Left lung (tissue), 10 donors: ENCODE data around the gene TMEM98. TPM values are rescaled to one million over a fixed set of nuclear protein-coding genes. Genes with fewer than 3 reads are reported as not detected.
"Not testable (repeated sequence)": the region's sequence is repeated elsewhere in the genome, so short reads cannot be mapped to it uniquely, and the experiment has no call there.

Experiments
- ATAC-seq: fragments of 200-7000 bp; cut with Tn5 transposase; one replicate; pipeline ENCODE4 v1.9.1; 2020; ENCODE audit warnings: moderate library complexity
- DNase-seq, 4 donors: peaks; one replicate each; pipeline ENCODE4 v3.0.0-alpha.2; 2013 to 2020
- H3K27ac ChIP-seq, 2 donors: fragments of 200-600 bp; sonication (generic) in 1 of 2; one replicate each; pipeline versions ENCODE4 v1.5.0 to v1.8.0; 2020 to 2021
- H3K27me3 ChIP-seq, 2 donors: fragments of 200-600 bp; sonication (generic) in 1 of 2; one replicate each; pipeline versions ENCODE4 v1.5.0 to v1.8.0; 2020 to 2021
- H3K36me3 ChIP-seq, 2 donors: fragments of 200-600 bp; sonication (generic) in 1 of 2; one replicate each; pipeline versions ENCODE4 v1.5.0 to v1.8.0; 2020 to 2021
- H3K4me1 ChIP-seq, 2 donors: fragments of 200-600 bp; one replicate each; pipeline ENCODE4 v1.8.0; 2021
- H3K4me3 ChIP-seq, 2 donors: fragments of 200-600 bp; sonication (generic) in 1 of 2; one replicate each; pipeline versions ENCODE4 v1.5.0 to v1.8.0; 2020 to 2021; ENCODE audit warnings: mild to moderate bottlenecking in 1 of 2
- H3K9me3 ChIP-seq, 2 donors: fragments of 200-600 bp; sonication (generic) in 1 of 2; one replicate each; pipeline versions ENCODE4 v1.5.0 to v1.8.0; 2020 to 2021
- intact Hi-C, 2 donors: fragments of 100-400 bp; cut with DNase I; formaldehyde crosslinking; loops; one replicate each; pipeline versions ENCODE4 v1.11.2 to v1.14.2; 2022
- polyA plus RNA-seq, 6 donors: library from polyadenylated mRNA; unstranded; fragments of 120-200 nt; gene quantifications; one replicate each; pipeline ENCODE4 v1.2.1, GENCODE V29; 2013; ENCODE audit not compliant: insufficient read length in 6 of 6
- total RNA-seq, 2 donors: library from RNA; stranded (reverse); fragmentation: NEBNext Ultra II Directional; extraction: Animal tissue kit (Norgen Biotek cat#: 25700); gene quantifications; one replicate each; pipeline ENCODE4 v1.2.1, GENCODE V29; 2021
- TF ChIP-seq, protein P1 (sequence below), 2 donors: fragments of 200-600 bp; sonication (generic) in 1 of 2; IDR thresholded peaks; one replicate each; pipeline versions ENCODE4 v1.5.0 to v1.8.0; 2021; ENCODE audit warnings: antibody characterized with exemption in 2 of 2
- donor health status: DM: no; HTN: yes; CAD: no.
- donor health status: DM: no; HTN: no; CAD: no.

The TMEM98 gene
- total and polyA plus RNA-seq, 8 donors: 57.1 to 313 (median 267) TPM

- DNase-seq: no peak
- no peak overlapping the region for H3K27ac ChIP-seq
- H3K36me3 ChIP-seq: no peaks in the 10 kb centered on the region
- no peaks in the 10 kb centered on the region for H3K9me3 ChIP-seq
- peaks cover 11 to 17% of the 10 kb centered on the region in 2 donors for H3K4me1 ChIP-seq
- intact Hi-C loops: no loop called here
- no peak for ATAC-seq
- TF ChIP-seq, protein P1, sequence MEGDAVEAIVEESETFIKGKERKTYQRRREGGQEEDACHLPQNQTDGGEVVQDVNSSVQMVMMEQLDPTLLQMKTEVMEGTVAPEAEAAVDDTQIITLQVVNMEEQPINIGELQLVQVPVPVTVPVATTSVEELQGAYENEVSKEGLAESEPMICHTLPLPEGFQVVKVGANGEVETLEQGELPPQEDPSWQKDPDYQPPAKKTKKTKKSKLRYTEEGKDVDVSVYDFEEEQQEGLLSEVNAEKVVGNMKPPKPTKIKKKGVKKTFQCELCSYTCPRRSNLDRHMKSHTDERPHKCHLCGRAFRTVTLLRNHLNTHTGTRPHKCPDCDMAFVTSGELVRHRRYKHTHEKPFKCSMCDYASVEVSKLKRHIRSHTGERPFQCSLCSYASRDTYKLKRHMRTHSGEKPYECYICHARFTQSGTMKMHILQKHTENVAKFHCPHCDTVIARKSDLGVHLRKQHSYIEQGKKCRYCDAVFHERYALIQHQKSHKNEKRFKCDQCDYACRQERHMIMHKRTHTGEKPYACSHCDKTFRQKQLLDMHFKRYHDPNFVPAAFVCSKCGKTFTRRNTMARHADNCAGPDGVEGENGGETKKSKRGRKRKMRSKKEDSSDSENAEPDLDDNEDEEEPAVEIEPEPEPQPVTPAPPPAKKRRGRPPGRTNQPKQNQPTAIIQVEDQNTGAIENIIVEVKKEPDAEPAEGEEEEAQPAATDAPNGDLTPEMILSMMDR (IDR thresholded peaks at IDR 0.05): no peak
- peaks cover 0 to 17% of the 10 kb centered on the region in 2 donors for H3K27me3 ChIP-seq
- no peak overlapping the region for H3K4me3 ChIP-seq
Observed at GRCh38 chr17:32880671-32881453, 47.1 kb upstream of the TMEM98 start.

GRCh38 chr17:32882029-32882428, 45.9 kb upstream of the TMEM98 start:
- DNase-seq (no peak), ATAC-seq (no peak)
- intact Hi-C loops: no loop called here
- Histone ChIP-seq H3K27ac (no peak overlapping the region), H3K4me1 (peaks cover 8 to 11% of the 10 kb centered on the region in 2 donors), H3K36me3 (no peaks in the 10 kb centered on the region), H3K9me3 (no peaks in the 10 kb centered on the region), H3K27me3 (peaks cover 0 to 6% of the 10 kb centered on the region in 2 donors), H3K4me3 (no peak overlapping the region)
- TF ChIP-seq, protein P1 (IDR thresholded peaks at IDR 0.05): no peak

DNA sequence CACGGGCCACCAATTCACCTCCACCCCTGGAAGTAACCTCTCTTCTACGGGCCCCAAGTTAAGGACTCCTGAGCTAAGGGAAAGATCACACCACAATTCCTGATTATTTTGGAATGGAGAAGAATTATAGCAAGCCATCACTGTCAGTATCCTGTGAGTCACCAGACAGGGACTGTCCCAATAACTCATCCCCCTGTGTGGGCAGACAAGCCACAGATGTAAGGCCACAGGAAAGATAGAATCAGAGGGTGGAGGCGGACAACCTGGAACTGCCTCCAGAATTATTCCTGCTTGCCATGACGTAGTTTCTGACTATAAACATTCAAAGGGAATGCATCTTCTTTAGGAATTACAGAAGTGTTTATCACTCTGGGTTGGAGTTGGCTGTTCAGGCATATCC, 45.2 kb upstream of the TMEM98 start:
- Histone ChIP-seq H3K9me3 (no peaks in the 10 kb centered on the region), H3K4me1 (peaks cover 3 to 6% of the 10 kb centered on the region in 2 donors), H3K27ac (no peak overlapping the region), H3K4me3 (no peak overlapping the region), H3K36me3 (no peaks in the 10 kb centered on the region), H3K27me3 (peaks cover 0 to 6% of the 10 kb centered on the region in 2 donors)
- ATAC-seq: no peak
- DNase-seq: no peak
- intact Hi-C loops: no loop called here
- TF ChIP-seq, protein P1 (IDR thresholded peaks at IDR 0.05): no peak

DNA sequence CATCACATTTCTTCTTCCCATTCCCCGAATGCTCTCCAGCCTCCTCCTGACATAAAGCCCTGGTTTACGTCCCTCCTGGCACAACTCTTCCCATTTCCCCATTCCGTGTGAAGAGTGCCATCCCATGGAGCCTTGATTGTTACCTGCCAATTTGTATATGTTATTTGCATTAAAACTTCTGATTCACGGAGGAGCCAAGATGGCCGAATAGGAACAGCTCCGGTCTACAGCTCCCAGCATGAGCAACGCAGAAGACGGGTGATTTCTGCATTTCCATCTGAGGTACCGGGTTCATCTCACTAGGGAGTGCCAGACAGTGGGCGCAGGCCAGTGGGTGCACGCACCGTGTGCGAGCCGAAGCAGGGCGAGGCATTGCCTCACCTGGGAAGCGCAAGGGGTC, 41.0 kb upstream of the TMEM98 start:
- H3K4me1 ChIP-seq, DNase-seq, H3K27ac ChIP-seq, H3K27me3 ChIP-seq, H3K9me3 ChIP-seq, ATAC-seq, H3K4me3 ChIP-seq, H3K36me3 ChIP-seq, intact Hi-C loops: not testable (repeated sequence)

DNA sequence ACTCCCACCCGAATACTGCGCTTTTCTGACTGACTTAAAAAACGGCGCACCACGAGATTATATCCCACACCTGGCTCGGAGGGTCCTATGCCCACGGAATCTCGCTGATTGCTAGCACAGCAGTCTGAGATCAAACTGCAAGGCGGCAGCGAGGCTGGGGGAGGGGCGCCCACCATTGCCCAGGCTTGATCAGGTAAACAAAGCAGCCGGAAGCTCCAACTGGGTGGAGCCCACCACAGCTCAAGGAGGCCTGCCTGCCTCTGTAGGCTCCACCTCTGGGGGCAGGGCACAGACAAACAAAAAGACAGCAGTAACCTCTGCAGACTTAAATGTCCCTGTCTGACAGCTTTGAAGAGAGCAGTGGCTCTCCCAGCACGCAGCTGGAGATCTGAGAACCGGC, 40.5 kb upstream of the TMEM98 start:
- H3K27me3 ChIP-seq, H3K36me3 ChIP-seq, H3K9me3 ChIP-seq, H3K4me1 ChIP-seq, H3K27ac ChIP-seq, H3K4me3 ChIP-seq, ATAC-seq, intact Hi-C loops, DNase-seq: not testable (repeated sequence)

GRCh38 chr17:32894245-32894644, 33.7 kb upstream of the TMEM98 start:
- H3K36me3 ChIP-seq: no peaks in the 10 kb centered on the region
- no peaks in the 10 kb centered on the region for H3K4me1 ChIP-seq
- H3K27me3 ChIP-seq: no peaks in the 10 kb centered on the region
- no peak overlapping the region for H3K27ac ChIP-seq
- no peaks in the 10 kb centered on the region for H3K9me3 ChIP-seq
- DNase-seq (no peak), ATAC-seq (no peak)
- TF ChIP-seq, protein P1 (IDR thresholded peaks at IDR 0.05): no peak
- intact Hi-C loops: no loop called here
- H3K4me3 ChIP-seq: no peak overlapping the region
